GM21360 (cell line): ENCODE measurements around the gene FAR1.
A peak's percentile ranks its signal among the peaks of the same experiment; 100 is the strongest.
"Not testable (repeated sequence)": the region's sequence is repeated elsewhere in the genome, so short reads cannot be mapped to it uniquely, and the experiment has no call there.

Experiments used
- ATAC-seq: cut with Tn5 transposase; IDR thresholded peaks from one replicate; pipeline ENCODE4 v1.9.1; 2021; ENCODE audit warnings: mild to moderate bottlenecking, moderate library complexity; ENCODE audit not compliant: unreplicated experiment

Gene FAR1

GRCh38 chr11:13668102-13668956, at the start of gene FAR1:
Gene FAR1, plus strand, starts transcription at chr11:13668668. Its CDS starts 26,098 bp downstream, at chr11:13694766.
- ATAC-seq = peak; percentile 90

GRCh38 chr11:13620063-13620462, 48.4 kb upstream of the FAR1 start:
- ATAC-seq = no peak

GRCh38 chr11:13626818-13627217, 41.6 kb upstream of the FAR1 start:
- not testable (repeated sequence) for ATAC-seq

GRCh38 chr11:13628634-13629033, 39.8 kb upstream of the FAR1 start:
- not testable (repeated sequence) for ATAC-seq

- ATAC-seq = no peak
Observed at GRCh38 chr11:13629779-13630178, 38.7 kb upstream of the FAR1 start.

- no peak for ATAC-seq
Observed at GRCh38 chr11:13635290-13635689, 33.2 kb upstream of the FAR1 start.

- ATAC-seq = no peak
Observed at GRCh38 chr11:13635804-13636203, 32.7 kb upstream of the FAR1 start.

GRCh38 chr11:13637125-13638069, 31.1 kb upstream of the FAR1 start:
- no peak for ATAC-seq

GRCh38 chr11:13638422-13638821, 30.0 kb upstream of the FAR1 start:
- no peak for ATAC-seq

GRCh38 chr11:13644997-13645687, 23.3 kb upstream of the FAR1 start:
- no peak for ATAC-seq

GRCh38 chr11:13647391-13647790, 21.1 kb upstream of the FAR1 start:
- ATAC-seq = no peak

- ATAC-seq = no peak
Observed at GRCh38 chr11:13649619-13650018, 18.8 kb upstream of the FAR1 start.

GRCh38 chr11:13651515-13651914, 17.0 kb upstream of the FAR1 start:
- ATAC-seq = not testable (repeated sequence)

GRCh38 chr11:13661074-13661623, 7.3 kb upstream of the FAR1 start:
- ATAC-seq = no peak

- ATAC-seq = no peak
Observed at GRCh38 chr11:13663631-13664071, 4.8 kb upstream of the FAR1 start.

GRCh38 chr11:13664351-13664750, 4.1 kb upstream of the FAR1 start:
- ATAC-seq = no peak

GRCh38 chr11:13666708-13667107, 1.8 kb upstream of the FAR1 start:
- no peak for ATAC-seq

- no peak for ATAC-seq
Observed at GRCh38 chr11:13667245-13667644, 1.2 kb upstream of the FAR1 start.

GRCh38 chr11:13667795-13668101, 720 bp upstream of the FAR1 start:
- no peak for ATAC-seq

- ATAC-seq = peak; percentile 13
Observed at GRCh38 chr11:13668957-13669521, 571 bp downstream of the FAR1 start.
